Left ventricle myocardium inferior (tissue), 1 donor: Measurements from ENCODE around the gene ARHGAP42. TPM values are rescaled to one million over a fixed set of nuclear protein-coding genes. Genes with fewer than 3 reads are reported as not detected.

Experiments
- DNase-seq: peaks from one replicate; pipeline ENCODE4 v3.0.0-alpha.2; 2020
- H3K27ac ChIP-seq: fragments of 200-600 bp; replicated peaks from 2 replicates; pipeline ENCODE4 v1.8.0; 2021
- H3K27me3 ChIP-seq: fragments of 200-600 bp; 2 replicates; pipeline ENCODE4 v1.8.0; 2021; ENCODE audit warnings: low read depth
- H3K36me3 ChIP-seq: fragments of 200-600 bp; 2 replicates; pipeline ENCODE4 v1.8.0; 2021
- H3K4me1 ChIP-seq: fragments of 200-600 bp; 2 replicates; pipeline ENCODE4 v1.8.0; 2021
- H3K4me3 ChIP-seq: fragments of 200-600 bp; 2 replicates; pipeline ENCODE4 v1.8.0; 2021; ENCODE audit warnings: mild to moderate bottlenecking, moderate library complexity
- H3K9me3 ChIP-seq: fragments of 200-600 bp; replicated peaks from 2 replicates; pipeline ENCODE4 v1.8.0; 2021
- intact Hi-C: fragments of 100-400 bp; cut with micrococcal nuclease; formaldehyde crosslinking; loops from one replicate; pipeline ENCODE4 v1.11.0; 2022
- total RNA-seq: library from RNA; stranded (reverse); fragmentation: NEBNext Ultra II Directional; extraction: Animal tissue kit (Norgen Biotek cat#: 25700); gene quantifications from one replicate; pipeline ENCODE4 v1.2.1, GENCODE V29; 2021
- TF ChIP-seq, protein P1 (sequence below): fragments of 200-600 bp; IDR thresholded peaks from 2 replicates; pipeline ENCODE4 v1.8.0; 2021; ENCODE audit warnings: antibody characterized with exemption, mild to moderate bottlenecking, borderline replicate concordance
- donor health status: DM: no; HTN: yes; CAD: no; lungs with severe emphysema.

ARHGAP42 gene
- total RNA-seq, 1 donor from 2014 or later, result 11.1 TPM

DNA sequence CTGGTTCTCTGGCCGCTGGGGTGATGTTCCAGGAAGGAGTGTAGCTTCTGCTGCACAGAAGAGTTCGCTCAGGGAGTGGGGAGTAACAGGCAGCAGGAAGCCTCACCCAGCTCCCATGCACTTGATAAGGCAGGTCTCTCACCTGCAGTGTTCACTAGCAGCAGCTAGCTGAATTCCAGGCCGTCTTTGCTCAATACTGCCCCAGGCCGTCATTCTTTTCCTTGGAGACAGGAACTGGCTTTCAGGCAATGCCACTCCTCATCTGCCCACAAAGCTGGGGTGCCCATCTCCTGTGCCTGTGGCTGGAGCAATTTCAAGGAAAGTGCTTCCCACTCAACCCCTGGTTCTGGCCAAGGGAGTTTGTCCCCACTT, 66.1 kb downstream of the ARHGAP42 start:
- Histone ChIP-seq H3K36me3 (peaks cover 11% of the 10 kb centered on the region), H3K27me3 (no peaks in the 10 kb centered on the region), H3K4me3 (no peak overlapping the region), H3K4me1 (peaks cover 51% of the 10 kb centered on the region), H3K9me3 (peaks cover 22% of the 10 kb centered on the region), H3K27ac (peak overlapping the region; percentile 17)
- TF ChIP-seq, protein P1, sequence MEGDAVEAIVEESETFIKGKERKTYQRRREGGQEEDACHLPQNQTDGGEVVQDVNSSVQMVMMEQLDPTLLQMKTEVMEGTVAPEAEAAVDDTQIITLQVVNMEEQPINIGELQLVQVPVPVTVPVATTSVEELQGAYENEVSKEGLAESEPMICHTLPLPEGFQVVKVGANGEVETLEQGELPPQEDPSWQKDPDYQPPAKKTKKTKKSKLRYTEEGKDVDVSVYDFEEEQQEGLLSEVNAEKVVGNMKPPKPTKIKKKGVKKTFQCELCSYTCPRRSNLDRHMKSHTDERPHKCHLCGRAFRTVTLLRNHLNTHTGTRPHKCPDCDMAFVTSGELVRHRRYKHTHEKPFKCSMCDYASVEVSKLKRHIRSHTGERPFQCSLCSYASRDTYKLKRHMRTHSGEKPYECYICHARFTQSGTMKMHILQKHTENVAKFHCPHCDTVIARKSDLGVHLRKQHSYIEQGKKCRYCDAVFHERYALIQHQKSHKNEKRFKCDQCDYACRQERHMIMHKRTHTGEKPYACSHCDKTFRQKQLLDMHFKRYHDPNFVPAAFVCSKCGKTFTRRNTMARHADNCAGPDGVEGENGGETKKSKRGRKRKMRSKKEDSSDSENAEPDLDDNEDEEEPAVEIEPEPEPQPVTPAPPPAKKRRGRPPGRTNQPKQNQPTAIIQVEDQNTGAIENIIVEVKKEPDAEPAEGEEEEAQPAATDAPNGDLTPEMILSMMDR, result no peak
- DNase-seq, result no peak
- intact Hi-C loops, result no loop called here

DNA sequence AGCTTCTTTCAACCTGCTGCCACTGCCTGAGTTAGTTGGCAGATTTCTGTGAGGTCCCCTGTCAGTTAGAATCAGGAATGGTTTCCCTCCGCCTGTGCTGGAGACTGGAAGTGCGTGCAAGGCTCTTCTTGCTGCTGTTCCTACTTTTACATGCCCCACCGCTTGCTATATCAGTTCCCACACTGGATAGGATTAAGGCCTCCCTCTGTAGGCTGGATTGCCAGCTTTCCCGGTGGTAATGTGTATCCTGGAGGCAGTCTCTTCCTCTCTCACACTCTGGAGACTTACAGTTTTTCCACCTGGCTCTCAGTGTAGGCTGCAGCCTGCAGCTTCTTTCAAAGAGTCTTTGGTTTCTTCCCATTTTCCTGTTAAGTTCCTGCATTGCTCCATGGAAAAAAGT, 66.5 kb downstream of the ARHGAP42 start:
- H3K27me3 ChIP-seq, result no peaks in the 10 kb centered on the region
- TF ChIP-seq, protein P1, result no peak
- H3K4me1 ChIP-seq, result peaks cover 53% of the 10 kb centered on the region
- no peak overlapping the region for H3K4me3 ChIP-seq
- no peak for DNase-seq
- intact Hi-C loops, result no loop called here
- H3K9me3 ChIP-seq, result peaks cover 22% of the 10 kb centered on the region
- peaks cover 11% of the 10 kb centered on the region for H3K36me3 ChIP-seq
- peak overlapping the region; percentile 17 for H3K27ac ChIP-seq

DNA sequence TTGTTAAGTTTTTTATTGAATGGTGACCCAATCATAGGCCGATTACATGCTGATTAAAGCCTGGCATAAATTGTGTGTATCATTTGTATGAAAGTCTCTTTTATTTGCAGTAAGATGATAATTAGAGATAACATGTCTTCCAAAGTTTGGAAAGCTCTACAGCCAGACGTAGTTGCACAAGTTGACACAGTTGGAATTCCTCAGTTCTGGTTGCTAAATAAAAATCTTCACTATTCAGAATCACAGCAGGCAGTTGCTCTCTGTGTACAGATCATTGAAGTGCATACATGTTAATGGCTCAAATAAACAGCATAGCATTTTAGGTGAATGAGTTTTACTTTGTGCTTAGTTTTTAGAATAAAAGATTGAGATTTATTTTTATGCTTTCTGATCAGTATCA, 69.5 kb downstream of the ARHGAP42 start:
- Histone ChIP-seq H3K27ac (no peak overlapping the region), H3K27me3 (no peaks in the 10 kb centered on the region), H3K9me3 (no peaks in the 10 kb centered on the region), H3K4me1 (peaks cover 78% of the 10 kb centered on the region), H3K4me3 (no peak overlapping the region), H3K36me3 (no peaks in the 10 kb centered on the region)
- TF ChIP-seq, protein P1, result no peak
- intact Hi-C loops, result no loop called here
- no peak for DNase-seq

DNA sequence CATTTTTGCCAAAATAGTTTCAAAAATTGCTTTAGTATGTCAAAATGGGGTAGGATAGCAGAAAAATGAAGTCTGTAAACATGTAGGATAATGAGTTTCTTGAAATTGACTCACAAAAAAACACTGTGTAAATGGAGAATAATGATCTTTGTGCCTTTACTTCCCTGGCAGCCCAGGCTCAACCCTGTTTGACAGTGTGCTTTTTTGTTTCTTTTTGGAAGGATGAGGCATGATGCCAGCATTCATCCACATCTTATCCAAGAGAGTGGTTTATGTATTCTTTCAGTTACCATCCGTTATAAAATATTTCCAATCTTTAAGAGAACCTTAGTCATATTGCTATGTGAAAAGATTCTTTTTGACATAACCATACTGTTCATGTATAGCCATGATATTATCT, 70.6 kb downstream of the ARHGAP42 start:
- Histone ChIP-seq H3K4me1 (peaks cover 76% of the 10 kb centered on the region), H3K27ac (no peak overlapping the region), H3K4me3 (no peak overlapping the region), H3K9me3 (no peaks in the 10 kb centered on the region), H3K27me3 (no peaks in the 10 kb centered on the region), H3K36me3 (no peaks in the 10 kb centered on the region)
- DNase-seq, result no peak
- TF ChIP-seq, protein P1, result no peak
- intact Hi-C loops, result no loop called here

DNA sequence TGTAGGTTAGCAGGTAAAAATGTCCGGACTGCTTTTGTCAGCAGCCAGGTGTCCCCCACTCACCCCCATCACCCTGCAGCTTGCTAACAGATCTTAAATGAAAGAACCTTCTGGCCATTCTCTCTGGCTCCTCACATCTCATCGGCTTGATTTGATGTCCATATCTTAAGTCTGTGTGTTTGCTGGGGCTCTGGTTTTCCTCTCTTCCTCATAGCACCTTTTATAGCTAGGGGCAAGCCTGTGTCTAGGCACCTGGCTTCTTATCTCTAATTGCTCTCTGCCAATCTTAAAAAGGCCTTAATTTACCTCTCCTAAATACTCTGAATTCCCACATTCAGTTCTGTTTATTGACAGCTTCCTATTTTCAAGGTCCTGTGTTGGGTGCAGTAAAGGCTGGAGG, 72.0 kb downstream of the ARHGAP42 start:
- no peak overlapping the region for H3K27ac ChIP-seq
- no peaks in the 10 kb centered on the region for H3K9me3 ChIP-seq
- no peak overlapping the region for H3K4me3 ChIP-seq
- no peaks in the 10 kb centered on the region for H3K36me3 ChIP-seq
- DNase-seq, result no peak
- H3K4me1 ChIP-seq, result peaks cover 61% of the 10 kb centered on the region
- intact Hi-C loops, result no loop called here
- no peaks in the 10 kb centered on the region for H3K27me3 ChIP-seq
- TF ChIP-seq, protein P1, result no peak

DNA sequence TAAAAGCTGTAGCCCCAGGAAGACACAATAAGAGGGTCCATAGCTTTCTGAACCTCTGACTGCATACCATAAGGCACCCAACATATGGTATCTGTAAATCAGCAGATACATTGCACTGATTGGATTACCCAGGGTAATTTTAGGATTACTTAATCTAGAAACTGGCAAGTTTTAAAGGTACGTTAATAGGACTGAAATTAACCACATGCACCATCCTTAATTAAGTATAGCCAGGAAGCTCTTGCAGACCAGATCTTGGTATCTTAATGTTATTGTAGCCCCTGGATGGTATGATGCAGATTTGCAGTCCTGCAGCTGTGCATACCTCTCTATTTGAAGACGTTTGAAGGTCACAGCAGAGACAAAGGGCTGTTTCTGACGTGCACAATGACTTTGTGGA, 72.8 kb downstream of the ARHGAP42 start:
- H3K4me3 ChIP-seq, result no peak overlapping the region
- H3K4me1 ChIP-seq, result peaks cover 56% of the 10 kb centered on the region
- TF ChIP-seq, protein P1, result no peak
- no peaks in the 10 kb centered on the region for H3K9me3 ChIP-seq
- DNase-seq, result no peak
- intact Hi-C loops, result no loop called here
- H3K27me3 ChIP-seq, result no peaks in the 10 kb centered on the region
- no peak overlapping the region for H3K27ac ChIP-seq
- H3K36me3 ChIP-seq, result no peaks in the 10 kb centered on the region
